KOPT-K1 (cell line): ENCODE results near the gene BCL11B.

Experiments
- H3K27ac ChIP-seq: fragments of 200-600 bp; sonication (generic); 2 replicates; pipeline ENCODE4 v1.5.1; 2016; ENCODE audit warnings: antibody characterized with exemption, mild to moderate bottlenecking, low read depth, low read length; ENCODE audit not compliant: poor library complexity, severe bottlenecking
- H3K36me3 ChIP-seq: fragments of 200-600 bp; sonication (generic); 2 replicates; pipeline ENCODE4 v1.5.1; 2017; ENCODE audit warnings: antibody characterized with exemption, mild to moderate bottlenecking, low read length, moderate library complexity; ENCODE audit not compliant: insufficient read depth
- H3K9me3 ChIP-seq: fragments of 200-600 bp; sonication (generic); 2 replicates; pipeline ENCODE4 v1.5.1; 2017; ENCODE audit warnings: antibody characterized with exemption, low read length, mild to moderate bottlenecking; ENCODE audit not compliant: insufficient read depth, poor library complexity, severe bottlenecking

Gene BCL11B

GRCh38 chr14:99217066-99217955 lies 54.7 kb downstream of the BCL11B start:
- Histone ChIP-seq H3K9me3 (no peaks in the 10 kb centered on the region), H3K27ac (no peak overlapping the region), H3K36me3 (peaks cover 95% of the 10 kb centered on the region)

- no peaks in the 10 kb centered on the region for H3K9me3 ChIP-seq
- H3K27ac ChIP-seq: no peak overlapping the region
- H3K36me3 ChIP-seq: peaks cover 95% of the 10 kb centered on the region
Observed at GRCh38 chr14:99216191-99216590, 55.8 kb downstream of the BCL11B start.

GRCh38 chr14:99215277-99215676 lies 56.7 kb downstream of the BCL11B start:
- no peak overlapping the region for H3K27ac ChIP-seq
- peaks cover 96% of the 10 kb centered on the region for H3K36me3 ChIP-seq
- no peaks in the 10 kb centered on the region for H3K9me3 ChIP-seq

- Histone ChIP-seq H3K9me3 (no peaks in the 10 kb centered on the region), H3K27ac (no peak overlapping the region), H3K36me3 (peaks cover 96% of the 10 kb centered on the region)
Observed at GRCh38 chr14:99214701-99215100, 57.3 kb downstream of the BCL11B start.

- H3K27ac ChIP-seq: no peak overlapping the region
- H3K36me3 ChIP-seq: peaks cover 96% of the 10 kb centered on the region
- H3K9me3 ChIP-seq: no peaks in the 10 kb centered on the region
Observed at GRCh38 chr14:99213527-99213971, 58.4 kb downstream of the BCL11B start.

GRCh38 chr14:99213101-99213500 lies 58.9 kb downstream of the BCL11B start:
- no peaks in the 10 kb centered on the region for H3K9me3 ChIP-seq
- no peak overlapping the region for H3K27ac ChIP-seq
- peaks cover 96% of the 10 kb centered on the region for H3K36me3 ChIP-seq

- no peak overlapping the region for H3K27ac ChIP-seq
- H3K9me3 ChIP-seq: no peaks in the 10 kb centered on the region
- peaks cover 100% of the 10 kb centered on the region for H3K36me3 ChIP-seq
Observed at GRCh38 chr14:99212646-99213045, 59.4 kb downstream of the BCL11B start.

GRCh38 chr14:99212199-99212598 lies 59.8 kb downstream of the BCL11B start:
- Histone ChIP-seq H3K36me3 (peaks cover 100% of the 10 kb centered on the region), H3K27ac (no peak overlapping the region)

GRCh38 chr14:99211410-99211809 lies 60.6 kb downstream of the BCL11B start:
- H3K36me3 ChIP-seq: peaks cover 100% of the 10 kb centered on the region
- no peaks in the 10 kb centered on the region for H3K9me3 ChIP-seq
- H3K27ac ChIP-seq: no peak overlapping the region

More at GRCh38 chr14:99212199-99212598, 59.8 kb downstream of the BCL11B start:
- no peaks in the 10 kb centered on the region for H3K9me3 ChIP-seq

GRCh38 chr14:99210333-99210732 lies 61.7 kb downstream of the BCL11B start:
- Histone ChIP-seq H3K36me3 (peaks cover 100% of the 10 kb centered on the region), H3K27ac (no peak overlapping the region), H3K9me3 (no peaks in the 10 kb centered on the region)

- H3K9me3 ChIP-seq: no peaks in the 10 kb centered on the region
- peaks cover 100% of the 10 kb centered on the region for H3K36me3 ChIP-seq
- no peak overlapping the region for H3K27ac ChIP-seq
Observed at GRCh38 chr14:99209409-99209808, 62.6 kb downstream of the BCL11B start.

- Histone ChIP-seq H3K27ac (no peak overlapping the region), H3K36me3 (peaks cover 100% of the 10 kb centered on the region)
Observed at GRCh38 chr14:99208318-99208717, 63.7 kb downstream of the BCL11B start.

GRCh38 chr14:99207456-99207855 lies 64.5 kb downstream of the BCL11B start:
- no peak overlapping the region for H3K27ac ChIP-seq
- H3K9me3 ChIP-seq: no peaks in the 10 kb centered on the region

More at GRCh38 chr14:99208318-99208717, 63.7 kb downstream of the BCL11B start:
- no peaks in the 10 kb centered on the region for H3K9me3 ChIP-seq

GRCh38 chr14:99206090-99206489 lies 65.9 kb downstream of the BCL11B start:
- no peak overlapping the region for H3K27ac ChIP-seq
- H3K9me3 ChIP-seq: no peaks in the 10 kb centered on the region
- H3K36me3 ChIP-seq: peaks cover 100% of the 10 kb centered on the region

More at GRCh38 chr14:99207456-99207855, 64.5 kb downstream of the BCL11B start:
- H3K36me3 ChIP-seq: peaks cover 100% of the 10 kb centered on the region

GRCh38 chr14:99205086-99205688 lies 66.8 kb downstream of the BCL11B start:
- peaks cover 100% of the 10 kb centered on the region for H3K36me3 ChIP-seq
- no peaks in the 10 kb centered on the region for H3K9me3 ChIP-seq
- H3K27ac ChIP-seq: no peak overlapping the region
